Right lobe of liver (tissue), 6 donors: ENCODE measurements around the gene BHLHE23. TPM values are rescaled to one million over a fixed set of nuclear protein-coding genes. Genes with fewer than 3 reads are reported as not detected.

Experiments
- ATAC-seq, 4 donors: fragments of 200-7000 bp; cut with Tn5 transposase; one replicate each; pipeline ENCODE4 v1.9.1; 2020; ENCODE audit warnings: mild to moderate bottlenecking in 4 of 4, moderate library complexity in 4 of 4
- DNase-seq, 3 donors: peaks; one replicate each; pipeline ENCODE4 v3.0.0-alpha.2; 2020
- H3K27ac ChIP-seq, 3 donors: fragments of 200-600 bp; one replicate each; pipeline ENCODE4 v1.8.0; 2022
- H3K27me3 ChIP-seq, 2 donors: fragments of 200-600 bp; one replicate each; pipeline ENCODE4 v1.8.0; 2022
- H3K36me3 ChIP-seq, 4 donors: fragments of 200-600 bp; sonication (generic) in 1 of 4; one replicate each; pipeline versions ENCODE4 v1.5.1 to v1.8.0; 2017 to 2022; ENCODE audit warnings: control low read depth in 1 of 4
- H3K4me1 ChIP-seq, 4 donors: fragments of 200-600 bp; sonication (generic) in 1 of 4; one replicate each; pipeline versions ENCODE4 v1.5.1 to v1.8.0; 2017 to 2022; ENCODE audit warnings: control low read depth in 1 of 4
- H3K4me3 ChIP-seq, 3 donors: fragments of 200-600 bp; one replicate each; pipeline ENCODE4 v1.8.0; 2022
- H3K9me3 ChIP-seq, 4 donors: fragments of 200-600 bp; sonication (generic) in 1 of 4; one replicate each; pipeline versions ENCODE4 v1.5.1 to v1.8.0; 2017 to 2022; ENCODE audit warnings: control low read depth in 1 of 4
- CTCF ChIP-seq, 4 donors: fragments of 200-600 bp in 3 of 4; fragments of 450-650 bp in 1 of 4; IDR thresholded peaks; one replicate each; pipeline versions ENCODE4 v1.5.1 to v1.8.0; 2016 to 2022; ENCODE audit warnings: antibody characterized with exemption in 4 of 4, mild to moderate bottlenecking in 2 of 4
- POLR2A ChIP-seq: fragments of 450-650 bp; IDR thresholded peaks from one replicate; pipeline ENCODE4 v1.6.1; 2017; ENCODE audit warnings: antibody characterized with exemption, mild to moderate bottlenecking
- WGBS: methylation state at CpG from one replicate; pipeline ENCODE4 v1.1.6; 2018; ENCODE audit warnings: low coverage, low lambda C conversion rate; ENCODE audit not compliant: insufficient coverage; ENCODE audit errors: missing lambda C conversion rate; 5-methylcytosine and 5-hydroxymethylcytosine counted together
- intact Hi-C, 2 donors: fragments of 100-400 bp; cut with DNase I; formaldehyde crosslinking; loops; one replicate each; pipeline versions ENCODE4 v1.11.2 to v1.14.1; 2022
- total RNA-seq, 6 experiments: library from RNA; depleted of rRNA in 2 of 6; stranded (reverse); fragments of >200 nt in 2 of 6; fragmentation: NEBNext Ultra II Directional in 3 of 6; extraction: Animal tissue kit (Norgen Biotek cat#: 25700) in 3 of 6; gene quantifications; one replicate each; pipeline versions ENCODE4 v1.1.0 to v1.2.4, GENCODE V29; 2016 to 2023
- donor health status: DM: no; HTN: yes; CAD: no.
- donor health status: DM: no; HTN: no; CAD: no.
- donor health status: DM: no; HTN: no; CAD: no.
- donor health status: DM: no; HTN: yes; CAD: no.
- donor health status: DM: no; HTN: yes; CAD: no.

Gene BHLHE23
- total RNA-seq, 6 experiments from 2014 or later, result not detected

- intact Hi-C loops, result no loop called here
- Histone ChIP-seq H3K4me1 (no peaks in the 10 kb centered on the region), H3K27me3 (no peaks in the 10 kb centered on the region), H3K27ac (no peak overlapping the region), H3K9me3 (no peaks in the 10 kb centered on the region), H3K36me3 (no peaks in the 10 kb centered on the region), H3K4me3 (no peak overlapping the region)
- 85% methylated on average over 6 of the region's 13 CpGs for WGBS
- peak in 2 of 3 donors; percentile 11 to 15 for DNase-seq
- no peak for ATAC-seq
- no peak for TF ChIP-seq POLR2A
- TF ChIP-seq CTCF (IDR thresholded peaks at IDR 0.05), result no peak
Measured at GRCh38 chr20:63050406-63050805, 43.6 kb upstream of the BHLHE23 start.

GRCh38 chr20:63049561-63050221, 42.9 kb upstream of the BHLHE23 start:
- no peaks in the 10 kb centered on the region for H3K9me3 ChIP-seq
- WGBS, result no CpG with 5 or more reads among the region's 19 CpGs
- intact Hi-C loops, result no loop called here
- DNase-seq (peak in 2 of 3 donors; percentile 12 to 40), ATAC-seq (peak in 1 of 4 donors; percentile 15)
- no peak for TF ChIP-seq POLR2A
- no peak for TF ChIP-seq CTCF (IDR thresholded peaks at IDR 0.05)
- no peaks in the 10 kb centered on the region for H3K4me1 ChIP-seq
- H3K27ac ChIP-seq, result no peak overlapping the region
- H3K4me3 ChIP-seq, result no peak overlapping the region
- no peaks in the 10 kb centered on the region for H3K27me3 ChIP-seq
- H3K36me3 ChIP-seq, result no peaks in the 10 kb centered on the region

- H3K4me3 ChIP-seq, result no peak overlapping the region
- WGBS, result 76% methylated on average over 6 of the region's 6 CpGs
- no peak overlapping the region for H3K27ac ChIP-seq
- no peak for DNase-seq
- intact Hi-C loops, result no loop called here
- no peaks in the 10 kb centered on the region for H3K36me3 ChIP-seq
- H3K9me3 ChIP-seq, result no peaks in the 10 kb centered on the region
- ATAC-seq, result no peak
- no peaks in the 10 kb centered on the region for H3K4me1 ChIP-seq
- TF ChIP-seq POLR2A, result no peak
- TF ChIP-seq CTCF (IDR thresholded peaks at IDR 0.05), result no peak
- H3K27me3 ChIP-seq, result no peaks in the 10 kb centered on the region
Measured at GRCh38 chr20:63049191-63049518, 42.4 kb upstream of the BHLHE23 start.

- H3K27me3 ChIP-seq, result no peaks in the 10 kb centered on the region
- DNase-seq, result peak in 1 of 3 donors; percentile 38
- H3K27ac ChIP-seq, result no peak overlapping the region
- H3K9me3 ChIP-seq, result no peaks in the 10 kb centered on the region
- TF ChIP-seq CTCF (IDR thresholded peaks at IDR 0.05) (no peak), POLR2A (no peak)
- 65% methylated on average over 10 of the region's 12 CpGs for WGBS
- H3K36me3 ChIP-seq, result no peaks in the 10 kb centered on the region
- ATAC-seq, result no peak
- no peaks in the 10 kb centered on the region for H3K4me1 ChIP-seq
- intact Hi-C loops, result no loop called here
- H3K4me3 ChIP-seq, result no peak overlapping the region
Measured at GRCh38 chr20:63048516-63049190, 41.9 kb upstream of the BHLHE23 start.
